Panc1 (cell line): Measurements from ENCODE around the gene XIST.

ENCODE experiments used
- POLR2AphosphoS5 ChIP-seq: IDR thresholded peaks from 2 replicates; pipeline ENCODE4 v1.6.1; 2012; ENCODE audit warnings: mild to moderate bottlenecking, low read depth, low read length, moderate library complexity
- TCF7L2 ChIP-seq: IDR thresholded peaks from 2 replicates; pipeline ENCODE4 v1.6.1; 2011; ENCODE audit warnings: mild to moderate bottlenecking, low read depth, low read length, inconsistent platforms
- TF ChIP-seq, protein P1 (sequence below): fragments of 450-650 bp; IDR thresholded peaks from 2 replicates; pipeline ENCODE4 v1.5.1; 2017; ENCODE audit warnings: mild to moderate bottlenecking

DNA sequence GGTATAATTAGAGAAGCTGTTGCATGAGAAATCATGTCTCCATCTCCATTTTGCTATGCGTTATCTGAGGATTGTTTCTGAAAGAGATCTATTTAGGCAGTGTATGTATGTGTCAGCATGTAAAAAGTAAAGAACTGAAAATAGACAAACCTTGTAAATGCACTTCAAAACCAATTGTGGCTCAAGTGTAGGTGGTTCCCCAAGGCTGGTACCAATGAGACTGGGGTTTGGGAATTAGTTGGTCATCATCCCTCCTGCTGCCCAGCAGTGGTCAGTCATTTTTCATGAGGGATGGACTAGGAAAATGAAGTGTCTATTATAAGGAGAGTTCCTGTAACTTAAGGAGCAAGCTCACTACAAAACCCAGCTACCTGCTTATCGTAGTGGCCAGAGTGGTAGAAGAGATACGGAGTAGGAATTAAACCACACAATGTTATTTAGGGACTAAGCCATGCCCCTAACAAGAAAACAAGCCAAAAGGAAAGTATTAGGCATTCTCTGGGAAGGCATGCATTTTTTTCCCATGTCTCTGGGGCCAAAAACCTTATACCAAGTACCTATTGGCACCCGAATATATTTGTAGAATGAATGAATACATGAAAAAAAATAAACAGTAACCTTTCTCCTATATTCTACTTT is 30.5 kb downstream of the XIST start:
- TF ChIP-seq, protein P1, sequence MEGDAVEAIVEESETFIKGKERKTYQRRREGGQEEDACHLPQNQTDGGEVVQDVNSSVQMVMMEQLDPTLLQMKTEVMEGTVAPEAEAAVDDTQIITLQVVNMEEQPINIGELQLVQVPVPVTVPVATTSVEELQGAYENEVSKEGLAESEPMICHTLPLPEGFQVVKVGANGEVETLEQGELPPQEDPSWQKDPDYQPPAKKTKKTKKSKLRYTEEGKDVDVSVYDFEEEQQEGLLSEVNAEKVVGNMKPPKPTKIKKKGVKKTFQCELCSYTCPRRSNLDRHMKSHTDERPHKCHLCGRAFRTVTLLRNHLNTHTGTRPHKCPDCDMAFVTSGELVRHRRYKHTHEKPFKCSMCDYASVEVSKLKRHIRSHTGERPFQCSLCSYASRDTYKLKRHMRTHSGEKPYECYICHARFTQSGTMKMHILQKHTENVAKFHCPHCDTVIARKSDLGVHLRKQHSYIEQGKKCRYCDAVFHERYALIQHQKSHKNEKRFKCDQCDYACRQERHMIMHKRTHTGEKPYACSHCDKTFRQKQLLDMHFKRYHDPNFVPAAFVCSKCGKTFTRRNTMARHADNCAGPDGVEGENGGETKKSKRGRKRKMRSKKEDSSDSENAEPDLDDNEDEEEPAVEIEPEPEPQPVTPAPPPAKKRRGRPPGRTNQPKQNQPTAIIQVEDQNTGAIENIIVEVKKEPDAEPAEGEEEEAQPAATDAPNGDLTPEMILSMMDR, result no peak
- TF ChIP-seq TCF7L2 (no peak), POLR2AphosphoS5 (no peak)
